ENCODE measurements around the gene ZC3H7B.
A peak's percentile ranks its signal among the peaks of the same experiment; 100 is the strongest.
"Not testable (repeated sequence)": the region's sequence is repeated elsewhere in the genome, so short reads cannot be mapped to it uniquely, and the experiment has no call there.

The ZC3H7B gene

DNA sequence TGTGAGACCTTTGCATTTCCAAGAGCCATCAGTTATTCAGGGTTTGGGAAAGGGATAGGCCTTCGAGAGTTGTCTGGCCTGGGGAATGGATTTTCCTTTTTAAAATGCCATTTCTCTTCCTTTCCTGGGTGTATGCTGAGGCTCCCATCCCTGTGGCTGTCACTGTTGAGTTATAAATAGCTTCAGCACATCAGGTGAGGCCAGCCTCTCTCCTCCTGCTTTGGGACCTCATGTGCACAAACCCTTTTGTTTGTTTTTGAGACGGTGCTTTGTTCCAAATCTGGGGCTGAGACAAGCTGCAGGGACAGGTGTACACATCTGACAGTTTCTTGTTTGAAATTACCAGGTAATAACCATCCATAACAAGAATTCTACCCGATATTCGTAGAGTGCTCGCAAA is 81.8 kb downstream of the ZC3H7B start:
- no peak for DNase-seq

DNA sequence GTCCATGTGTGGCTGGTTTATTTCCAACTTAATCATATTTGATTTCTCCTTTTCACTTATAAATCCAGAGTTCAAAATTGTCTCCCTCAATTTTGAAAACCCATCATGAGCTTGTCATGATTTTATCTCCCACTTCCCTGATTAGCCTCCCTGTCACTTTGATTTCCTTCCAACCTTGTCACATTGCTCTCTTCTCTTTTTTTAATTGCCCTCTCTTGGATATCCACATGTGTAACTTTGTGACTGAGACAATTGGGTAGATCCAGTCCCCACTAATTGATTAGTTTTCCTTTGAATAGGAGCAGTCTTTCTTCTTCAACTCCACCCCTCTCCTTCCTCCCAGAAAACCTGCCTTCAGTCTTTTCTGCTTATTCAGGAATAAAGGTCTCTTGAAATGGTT is 82.8 kb downstream of the ZC3H7B start:
- DNase-seq, result no peak

DNA sequence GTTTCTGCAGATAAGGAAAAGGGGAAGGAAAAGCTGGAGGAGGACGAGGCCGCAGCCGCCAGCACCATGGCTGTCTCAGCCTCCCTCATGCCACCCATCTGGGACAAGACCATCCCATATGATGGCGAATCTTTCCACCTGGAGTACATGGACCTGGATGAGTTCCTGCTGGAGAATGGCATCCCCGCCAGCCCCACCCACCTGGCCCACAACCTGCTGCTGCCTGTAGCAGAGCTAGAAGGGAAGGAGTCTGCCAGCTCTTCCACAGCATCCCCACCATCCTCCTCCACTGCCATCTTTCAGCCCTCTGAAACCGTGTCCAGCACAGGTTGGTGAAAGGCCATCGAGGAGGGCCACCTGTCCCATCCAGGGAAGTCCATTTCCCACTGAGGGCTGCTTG is 86.0 kb downstream of the ZC3H7B start:
- no peak for DNase-seq

DNA sequence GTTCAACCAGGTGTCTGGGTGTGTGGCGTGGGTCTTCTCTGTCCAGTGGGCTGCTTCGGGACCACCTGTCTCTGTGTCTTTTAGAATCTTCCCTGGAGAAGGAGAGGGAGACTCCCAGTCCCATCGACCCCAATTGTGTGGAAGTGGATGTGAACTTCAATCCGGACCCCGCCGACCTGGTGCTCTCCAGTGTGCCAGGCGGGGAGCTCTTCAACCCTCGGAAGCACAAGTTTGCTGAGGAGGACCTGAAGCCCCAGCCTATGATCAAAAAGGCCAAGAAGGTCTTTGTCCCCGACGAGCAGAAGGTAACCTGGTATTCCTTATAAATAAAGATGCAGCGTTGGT is 92.7 kb downstream of the ZC3H7B start:
- DNase-seq, result no peak

- DNase-seq, result no peak
Observed at GRCh38 chr22:41395531-41396240, 94.4 kb downstream of the ZC3H7B start.

- DNase-seq, result no peak
Observed at GRCh38 chr22:41397143-41397811, 96.0 kb downstream of the ZC3H7B start.

GRCh38 chr22:41398921-41399320 is 97.6 kb downstream of the ZC3H7B start:
- no peak for DNase-seq

- peak; percentile 62 for DNase-seq
Observed at GRCh38 chr22:41401781-41402648, 100.7 kb downstream of the ZC3H7B start.

DNA sequence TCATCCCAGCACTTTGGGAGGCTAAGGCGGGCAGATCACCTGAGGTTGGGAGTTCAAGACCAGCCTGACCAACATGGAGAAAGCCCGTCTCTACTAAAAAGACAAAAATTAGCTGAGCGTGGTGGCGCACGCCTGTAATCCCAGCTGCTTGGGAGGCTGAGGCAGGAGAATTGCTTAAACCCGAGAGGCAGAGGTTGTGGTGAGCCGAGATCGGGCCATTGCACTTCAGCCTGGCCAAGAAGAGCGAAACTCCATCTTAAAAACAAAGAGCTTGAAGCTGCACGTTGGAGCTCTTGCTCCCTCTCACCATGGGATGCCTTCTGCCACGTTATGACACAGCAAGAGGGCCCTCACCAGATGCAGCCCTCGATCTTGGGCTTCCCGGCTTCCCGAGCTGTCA is 101.5 kb downstream of the ZC3H7B start:
- DNase-seq, result not testable (repeated sequence)

GRCh38 chr22:41403532-41404318 is 102.4 kb downstream of the ZC3H7B start:
- peak; percentile 80 for DNase-seq

DNA sequence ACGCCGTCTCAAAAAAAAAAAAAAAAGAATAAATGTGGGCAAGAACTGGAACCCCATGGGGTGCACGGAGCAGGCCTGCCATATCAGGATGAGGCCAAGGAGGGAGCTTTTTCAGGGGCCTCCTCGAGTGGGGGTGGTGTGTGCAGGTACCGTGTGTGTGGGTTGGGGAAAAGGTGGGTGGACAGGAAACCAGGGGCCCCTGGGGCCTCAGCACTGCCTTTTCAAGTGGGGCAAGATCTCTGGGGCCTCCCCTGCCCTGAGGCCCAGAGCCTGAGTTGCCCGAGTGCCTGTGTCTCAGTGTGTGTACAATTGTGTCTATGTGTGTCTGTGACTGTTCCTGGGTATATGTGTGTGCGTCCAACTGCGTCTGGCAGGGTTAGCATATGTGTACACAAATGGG is 104.3 kb downstream of the ZC3H7B start:
- DNase-seq, result no peak

GRCh38 chr22:41406410-41406809 is 105.1 kb downstream of the ZC3H7B start:
- no peak for DNase-seq

DNA sequence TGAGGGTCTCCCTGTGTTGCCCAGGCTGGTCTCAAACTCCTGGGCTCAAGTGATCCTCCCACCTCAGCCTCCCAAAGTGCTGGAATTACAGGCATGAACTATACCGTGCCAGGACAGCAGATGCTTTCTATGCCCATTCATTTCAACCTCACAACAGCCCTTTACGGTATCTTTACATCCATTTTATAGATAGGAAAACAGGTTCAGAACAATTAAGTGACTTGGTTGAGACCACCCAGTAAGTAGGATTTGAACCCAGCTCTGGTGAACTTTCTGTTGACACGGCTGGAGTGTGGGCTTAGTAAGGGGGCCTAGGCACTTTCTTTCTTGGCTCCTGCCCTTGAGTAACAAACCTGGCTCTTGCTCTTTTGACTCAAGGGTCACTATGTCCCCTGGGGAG is 106.1 kb downstream of the ZC3H7B start:
- DNase-seq, result no peak

GRCh38 chr22:41408665-41409064 is 107.3 kb downstream of the ZC3H7B start:
- no peak for DNase-seq
